GM12878 (cell line): ENCODE data around the gene CLDN4. TPM values are rescaled to one million over a fixed set of nuclear protein-coding genes. Genes with fewer than 3 reads are reported as not detected.

ENCODE experiments used
- ATAC-seq: fragments of 200-7000 bp; cut with Tn5 transposase; 3 replicates; pipeline ENCODE4 v1.9.1; 2020; ENCODE audit warnings: mild to moderate bottlenecking, moderate library complexity
- BruUV-seq: library from RNA; stranded (reverse); fragments of 400-500 nt; replicated peaks from 2 replicates; lab custom pipeline; 2021; lab: Mats Ljungman, UMichigan
- CTCF ChIA-PET: fragments of 300-600 bp; sonication (Branson Sonifier 250); formaldehyde crosslinking; extraction: SDS; loops from one replicate; lab custom pipeline; 2021; ENCODE audit warnings: inconsistent platforms; lab: Yijun Ruan, JAX
- POLR2A ChIA-PET: fragments of 350-600 bp; formaldehyde crosslinking; extraction: SDS; loops from one replicate; lab custom pipeline; 2021; ENCODE audit warnings: inconsistent platforms; lab: Charles Lee
- RAD21 ChIA-PET: fragments of 300-600 bp; sonication (Branson Sonifier 250); formaldehyde crosslinking; loops from one replicate; lab custom pipeline; 2023; ENCODE audit warnings: antibody characterized with exemption; ENCODE audit not compliant: unreplicated experiment; lab: Charles Lee
- SMC1A ChIA-PET: fragments of 300-600 bp; sonication (Branson Sonifier 250); formaldehyde crosslinking; loops from one replicate; lab custom pipeline; 2023; ENCODE audit not compliant: unreplicated experiment, uncharacterized antibody; lab: Charles Lee
- DNase-seq: peaks from one replicate; pipeline ENCODE4 v3.0.0-alpha.2; 2011; ENCODE audit warnings: low read depth, low spot score
- FAIRE-seq: peaks from 3 replicates; lab custom pipeline; 2011; peaks lifted over from hg19 to GRCh38; lab: Jason Lieb, UNC
- H2AFZ ChIP-seq: 2 replicates; pipeline ENCODE4 v1.6.0; 2011; ENCODE audit warnings: low read depth, low read length, control low read depth; ENCODE audit not compliant: control insufficient read depth
- H3K27ac ChIP-seq: 2 replicates; pipeline ENCODE4 v1.5.1; 2011; ENCODE audit warnings: control low read depth; ENCODE audit not compliant: control insufficient read depth, insufficient read depth
- H3K27me3 ChIP-seq, 2 experiments: replicated peaks in 1 of 2; 2 replicates each; pipeline versions ENCODE4 v1.6.0 to v1.6.1; 2011; ENCODE audit warnings: low read length in 1 of 2; ENCODE audit not compliant: control insufficient read depth in 2 of 2, insufficient read depth in 2 of 2
- H3K36me3 ChIP-seq, 2 experiments: 2 replicates each; pipeline ENCODE4 v1.5.1; 2011; ENCODE audit warnings: low read length in 1 of 2; ENCODE audit not compliant: control insufficient read depth in 2 of 2, insufficient read depth in 2 of 2
- H3K4me1 ChIP-seq: 2 replicates; pipeline ENCODE4 v1.6.1; 2011; ENCODE audit warnings: mild to moderate bottlenecking, low read length, moderate library complexity, mixed read lengths; ENCODE audit not compliant: control insufficient read depth, insufficient read depth
- H3K4me2 ChIP-seq: 2 replicates; pipeline ENCODE4 v1.6.0; 2011; ENCODE audit warnings: control low read depth; ENCODE audit not compliant: control insufficient read depth, insufficient read depth
- H3K4me3 ChIP-seq: fragments of 200-600 bp; sonication (generic); 2 replicates; pipeline ENCODE4 v1.5.1; 2016
- H3K79me2 ChIP-seq: 2 replicates; pipeline ENCODE4 v1.6.0; 2011; ENCODE audit warnings: low read length; ENCODE audit not compliant: control insufficient read depth, insufficient read depth
- H3K9ac ChIP-seq: 2 replicates; pipeline ENCODE4 v1.8.0; 2011; ENCODE audit warnings: low read length, control low read depth, mixed read lengths; ENCODE audit not compliant: control insufficient read depth, insufficient read depth
- H3K9me3 ChIP-seq: replicated peaks from 3 replicates; pipeline ENCODE4 v1.5.1; 2011; ENCODE audit warnings: mild to moderate bottlenecking, low read length; ENCODE audit not compliant: control insufficient read depth, insufficient read depth
- H4K20me1 ChIP-seq: 2 replicates; pipeline ENCODE4 v1.6.0; 2011; ENCODE audit not compliant: control insufficient read depth, insufficient read depth
- CBX3 ChIP-seq: fragments of 200-600 bp; sonication (generic); IDR thresholded peaks from 2 replicates; pipeline ENCODE4 v1.6.1; 2016; ENCODE audit warnings: low read depth, borderline replicate concordance
- CREB1 ChIP-seq: IDR thresholded peaks from 2 replicates; pipeline ENCODE4 v1.6.1; 2012; ENCODE audit warnings: low read depth, mild to moderate bottlenecking, inconsistent platforms
- FOXK2 ChIP-seq: fragments of 450-650 bp; IDR thresholded peaks from 2 replicates; pipeline ENCODE4 v1.6.1; 2017; ENCODE audit warnings: mild to moderate bottlenecking, moderate library complexity
- HDGF ChIP-seq: fragments of 450-650 bp; IDR thresholded peaks from 2 replicates; pipeline ENCODE4 v1.6.1; 2016; ENCODE audit warnings: antibody characterized with exemption
- IKZF2 ChIP-seq, 2 experiments: fragments of 450-650 bp; IDR thresholded peaks; 2 replicates each; pipeline ENCODE4 v1.6.1; 2017; ENCODE audit warnings: mild to moderate bottlenecking in 2 of 2, moderate library complexity in 2 of 2
- LARP7 ChIP-seq: fragments of 450-650 bp; IDR thresholded peaks from 2 replicates; pipeline ENCODE4 v1.6.1; 2017; ENCODE audit warnings: mild to moderate bottlenecking
- MXI1 ChIP-seq: fragments of 150-350 bp; IDR thresholded peaks from 2 replicates; pipeline ENCODE4 v1.6.1; 2011; ENCODE audit warnings: low read depth, mild to moderate bottlenecking, inconsistent platforms, low read length, improper control_type of control experiment
- PAX5 ChIP-seq: IDR thresholded peaks from 2 replicates; pipeline ENCODE4 v1.6.1; 2011; ENCODE audit warnings: low read depth, low read length, borderline replicate concordance
- SIX5 ChIP-seq: IDR thresholded peaks from 2 replicates; pipeline ENCODE4 v1.6.1; 2011; ENCODE audit warnings: mild to moderate bottlenecking, low read depth, low read length, moderate library complexity; ENCODE audit not compliant: severe bottlenecking
- SMARCA5 ChIP-seq: fragments of 450-650 bp; IDR thresholded peaks from 2 replicates; pipeline ENCODE4 v1.6.1; 2017; ENCODE audit warnings: mild to moderate bottlenecking
- SUPT20H ChIP-seq: IDR thresholded peaks from 2 replicates; pipeline ENCODE4 v1.6.1; 2011; ENCODE audit warnings: low read depth, mild to moderate bottlenecking, low read length, moderate library complexity, borderline replicate concordance; ENCODE audit not compliant: control insufficient read depth
- WGBS: methylation state at CpG from one replicate; pipeline ENCODE4 v1.1.6; 2016; ENCODE audit warnings: low lambda C conversion rate; ENCODE audit not compliant: insufficient replicate concordance, insufficient coverage; ENCODE audit errors: missing lambda C conversion rate; 5-methylcytosine and 5-hydroxymethylcytosine counted together
- in situ Hi-C: fragments of 300-500 bp; cut with MboI; formaldehyde crosslinking; loops from 9 replicates; pipeline ENCODE4 v1.14.3; 2018; ENCODE audit warnings: mixed read lengths
- intact Hi-C: fragments of 100-400 bp; cut with micrococcal nuclease; formaldehyde crosslinking; loops from one replicate; pipeline ENCODE4 v1.14.2; 2022; ENCODE audit not compliant: unreplicated experiment
- polyA plus RNA-seq, 11 experiments: library from polyadenylated mRNA; depleted of rRNA in 4 of 11; unstranded in 6 of 11; stranded (reverse) in 5 of 11; fragments of >200 nt; fragmentation: Nextera tagmentation in 4 of 11; fragmentation: Illumina TruSeq in 1 of 11; extraction: Ambion mirVana in 4 of 11; extraction: Trizol in 1 of 11; gene quantifications; 1 replicate in 1 of 11; 2 replicates in 10 of 11; pipeline versions ENCODE4 v1.2.1 to v1.2.3, GENCODE V29; 2011 to 2016; ENCODE audit warnings: inconsistent platforms in 2 of 11, missing spikeins in 2 of 11, low read depth in 1 of 11
- total RNA-seq, 4 experiments: library from RNA; depleted of rRNA in 3 of 4; stranded (reverse); fragments of >200 nt in 3 of 4; fragmentation: Illumina TruSeq in 1 of 4; extraction: Trizol in 1 of 4; gene quantifications; 2 replicates each; pipeline versions ENCODE4 v1.2.1 to v1.2.3, GENCODE V29; 2013 to 2021
- TF ChIP-seq, protein P1 (sequence below): fragments of 450-650 bp; formaldehyde crosslinking; IDR thresholded peaks from 2 replicates; pipeline ENCODE4 v1.4.0; 2020; ENCODE audit warnings: mild to moderate bottlenecking, moderate library complexity
- TF ChIP-seq, protein P2 (sequence below): IDR thresholded peaks from 2 replicates; pipeline ENCODE4 v1.6.1; 2011; ENCODE audit warnings: borderline replicate concordance, low read depth, mild to moderate bottlenecking, moderate library complexity, low read length; ENCODE audit not compliant: insufficient read depth, poor library complexity, severe bottlenecking
- TF ChIP-seq, protein P3 (sequence below): fragments of 150-350 bp; IDR thresholded peaks from 2 replicates; pipeline ENCODE4 v1.6.1; 2016; ENCODE audit warnings: low read depth, low read length

CLDN4 gene
- total and polyA plus RNA-seq, 10 of the 15 experiments (the other 5 are each of a cell fraction or from before 2014, with no cell fraction given), result 0.04 to 0.38 (median 0.06) TPM; not detected in 6

DNA sequence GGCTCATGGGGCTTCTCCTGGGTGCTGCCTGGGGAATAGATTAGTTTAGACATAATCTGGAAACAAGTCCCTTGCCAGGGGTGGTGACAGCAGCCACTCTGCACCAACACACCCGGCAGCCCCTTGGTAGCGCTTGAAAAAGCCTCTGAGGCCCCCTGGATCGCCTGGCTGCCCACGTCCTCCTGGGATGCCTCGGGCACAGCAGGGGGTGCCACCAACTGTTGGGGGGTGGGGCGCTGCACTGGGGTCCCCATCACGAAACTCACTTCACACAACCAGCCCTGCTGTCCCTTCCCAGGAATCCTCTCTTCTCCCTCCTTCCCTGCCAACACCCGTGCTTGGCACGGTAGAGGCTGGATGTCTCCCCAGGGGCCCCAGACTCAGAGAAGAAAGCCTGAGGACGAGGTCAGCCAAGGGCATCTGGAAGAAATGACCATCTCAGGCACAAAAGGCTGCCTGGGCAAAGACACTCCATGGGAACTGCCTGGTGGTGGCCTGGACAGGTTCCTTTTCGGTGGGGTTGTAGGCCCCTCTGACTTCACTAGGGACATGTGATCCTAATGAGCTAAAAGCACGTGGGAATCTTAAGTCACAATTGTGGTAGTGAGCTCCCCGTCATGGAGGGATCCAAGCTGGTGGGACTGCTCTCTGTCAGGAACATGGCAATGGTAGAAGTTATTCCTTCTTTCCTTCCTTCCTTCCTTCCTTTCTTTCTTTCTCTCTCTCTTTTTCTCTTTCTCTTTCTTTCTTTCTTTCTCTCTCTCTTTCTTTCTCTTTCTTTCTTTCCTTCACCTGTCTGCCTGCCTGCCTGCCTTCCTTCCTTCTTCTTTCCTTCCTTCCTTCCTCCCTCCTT lies 41.5 kb downstream of the CLDN4 start:
- in situ Hi-C loops, result no loop called here
- CTCF ChIA-PET, result no interaction called here
- no TSS peak for BruUV-seq

More for the DNA sequence above, 41.5 kb downstream of the CLDN4 start:
- TF ChIP-seq CREB1 (no peak), LARP7 (no peak), FOXK2 (no peak), PAX5 (no peak), HDGF (no peak), SMARCA5 (no peak), SIX5 (no peak), MXI1 (no peak), IKZF2 (IDR thresholded peaks at IDR 0.05) (no peak), CBX3 (no peak), SUPT20H (no peak)
- TF ChIP-seq, protein P1, sequence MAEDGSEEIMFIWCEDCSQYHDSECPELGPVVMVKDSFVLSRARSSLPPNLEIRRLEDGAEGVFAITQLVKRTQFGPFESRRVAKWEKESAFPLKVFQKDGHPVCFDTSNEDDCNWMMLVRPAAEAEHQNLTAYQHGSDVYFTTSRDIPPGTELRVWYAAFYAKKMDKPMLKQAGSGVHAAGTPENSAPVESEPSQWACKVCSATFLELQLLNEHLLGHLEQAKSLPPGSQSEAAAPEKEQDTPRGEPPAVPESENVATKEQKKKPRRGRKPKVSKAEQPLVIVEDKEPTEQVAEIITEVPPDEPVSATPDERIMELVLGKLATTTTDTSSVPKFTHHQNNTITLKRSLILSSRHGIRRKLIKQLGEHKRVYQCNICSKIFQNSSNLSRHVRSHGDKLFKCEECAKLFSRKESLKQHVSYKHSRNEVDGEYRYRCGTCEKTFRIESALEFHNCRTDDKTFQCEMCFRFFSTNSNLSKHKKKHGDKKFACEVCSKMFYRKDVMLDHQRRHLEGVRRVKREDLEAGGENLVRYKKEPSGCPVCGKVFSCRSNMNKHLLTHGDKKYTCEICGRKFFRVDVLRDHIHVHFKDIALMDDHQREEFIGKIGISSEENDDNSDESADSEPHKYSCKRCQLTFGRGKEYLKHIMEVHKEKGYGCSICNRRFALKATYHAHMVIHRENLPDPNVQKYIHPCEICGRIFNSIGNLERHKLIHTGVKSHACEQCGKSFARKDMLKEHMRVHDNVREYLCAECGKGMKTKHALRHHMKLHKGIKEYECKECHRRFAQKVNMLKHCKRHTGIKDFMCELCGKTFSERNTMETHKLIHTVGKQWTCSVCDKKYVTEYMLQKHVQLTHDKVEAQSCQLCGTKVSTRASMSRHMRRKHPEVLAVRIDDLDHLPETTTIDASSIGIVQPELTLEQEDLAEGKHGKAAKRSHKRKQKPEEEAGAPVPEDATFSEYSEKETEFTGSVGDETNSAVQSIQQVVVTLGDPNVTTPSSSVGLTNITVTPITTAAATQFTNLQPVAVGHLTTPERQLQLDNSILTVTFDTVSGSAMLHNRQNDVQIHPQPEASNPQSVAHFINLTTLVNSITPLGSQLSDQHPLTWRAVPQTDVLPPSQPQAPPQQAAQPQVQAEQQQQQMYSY, result no peak
- TF ChIP-seq, protein P2, sequence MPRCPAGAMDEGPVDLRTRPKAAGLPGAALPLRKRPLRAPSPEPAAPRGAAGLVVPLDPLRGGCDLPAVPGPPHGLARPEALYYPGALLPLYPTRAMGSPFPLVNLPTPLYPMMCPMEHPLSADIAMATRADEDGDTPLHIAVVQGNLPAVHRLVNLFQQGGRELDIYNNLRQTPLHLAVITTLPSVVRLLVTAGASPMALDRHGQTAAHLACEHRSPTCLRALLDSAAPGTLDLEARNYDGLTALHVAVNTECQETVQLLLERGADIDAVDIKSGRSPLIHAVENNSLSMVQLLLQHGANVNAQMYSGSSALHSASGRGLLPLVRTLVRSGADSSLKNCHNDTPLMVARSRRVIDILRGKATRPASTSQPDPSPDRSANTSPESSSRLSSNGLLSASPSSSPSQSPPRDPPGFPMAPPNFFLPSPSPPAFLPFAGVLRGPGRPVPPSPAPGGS, result no peak
- TF ChIP-seq, protein P3, sequence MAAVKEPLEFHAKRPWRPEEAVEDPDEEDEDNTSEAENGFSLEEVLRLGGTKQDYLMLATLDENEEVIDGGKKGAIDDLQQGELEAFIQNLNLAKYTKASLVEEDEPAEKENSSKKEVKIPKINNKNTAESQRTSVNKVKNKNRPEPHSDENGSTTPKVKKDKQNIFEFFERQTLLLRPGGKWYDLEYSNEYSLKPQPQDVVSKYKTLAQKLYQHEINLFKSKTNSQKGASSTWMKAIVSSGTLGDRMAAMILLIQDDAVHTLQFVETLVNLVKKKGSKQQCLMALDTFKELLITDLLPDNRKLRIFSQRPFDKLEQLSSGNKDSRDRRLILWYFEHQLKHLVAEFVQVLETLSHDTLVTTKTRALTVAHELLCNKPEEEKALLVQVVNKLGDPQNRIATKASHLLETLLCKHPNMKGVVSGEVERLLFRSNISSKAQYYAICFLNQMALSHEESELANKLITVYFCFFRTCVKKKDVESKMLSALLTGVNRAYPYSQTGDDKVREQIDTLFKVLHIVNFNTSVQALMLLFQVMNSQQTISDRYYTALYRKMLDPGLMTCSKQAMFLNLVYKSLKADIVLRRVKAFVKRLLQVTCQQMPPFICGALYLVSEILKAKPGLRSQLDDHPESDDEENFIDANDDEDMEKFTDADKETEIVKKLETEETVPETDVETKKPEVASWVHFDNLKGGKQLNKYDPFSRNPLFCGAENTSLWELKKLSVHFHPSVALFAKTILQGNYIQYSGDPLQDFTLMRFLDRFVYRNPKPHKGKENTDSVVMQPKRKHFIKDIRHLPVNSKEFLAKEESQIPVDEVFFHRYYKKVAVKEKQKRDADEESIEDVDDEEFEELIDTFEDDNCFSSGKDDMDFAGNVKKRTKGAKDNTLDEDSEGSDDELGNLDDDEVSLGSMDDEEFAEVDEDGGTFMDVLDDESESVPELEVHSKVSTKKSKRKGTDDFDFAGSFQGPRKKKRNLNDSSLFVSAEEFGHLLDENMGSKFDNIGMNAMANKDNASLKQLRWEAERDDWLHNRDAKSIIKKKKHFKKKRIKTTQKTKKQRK, result no peak
- TF ChIP-seq, all 136 proteins: peak for 0
- Histone ChIP-seq H2AFZ (no peak overlapping the region), H3K36me3 (no peaks in the 10 kb centered on the region), H3K4me2 (no peak overlapping the region), H3K79me2 (no peaks in the 10 kb centered on the region), H3K4me3 (no peak overlapping the region), H4K20me1 (no peaks in the 10 kb centered on the region), H3K4me1 (no peaks in the 10 kb centered on the region), H3K27me3 (no peaks in the 10 kb centered on the region; a peak in 1 of 4 replicates), H3K9ac (no peak overlapping the region), H3K9me3 (no peaks in the 10 kb centered on the region), H3K27ac (no peak overlapping the region)
- POLR2A ChIA-PET, result no interaction called here
- no peak for DNase-seq
- FAIRE-seq, result no peak
- no peak for ATAC-seq
- intact Hi-C loops, result no loop called here
- WGBS, result 18% methylated on average over 13 of the region's 13 CpGs
- RAD21 ChIA-PET, result no interaction called here
- SMC1A ChIA-PET, result no interaction called here
